Activated CD8-positive, alpha-beta T cell treated with anti-CD3 and anti-CD28 coated beads for 36 hours (primary cell): Measurements from ENCODE around the gene FRMD5. TPM values are rescaled to one million over a fixed set of nuclear protein-coding genes. Genes with fewer than 3 reads are reported as not detected.

ENCODE experiments used
- ATAC-seq: fragments of 200-7000 bp; cut with Tn5 transposase; one replicate; pipeline ENCODE4 v1.10.0; 2021; ENCODE audit warnings: mild to moderate bottlenecking, moderate library complexity
- CTCF ChIA-PET: fragments of 350-600 bp; sonication (Branson Sonifier 250); formaldehyde crosslinking; loops from one replicate; lab custom pipeline; 2021; ENCODE audit warnings: antibody characterized with exemption; lab: Charles Lee
- POLR2A ChIA-PET: fragments of 350-600 bp; sonication (Branson Sonifier 250); formaldehyde crosslinking; loops from one replicate; lab custom pipeline; 2021; ENCODE audit warnings: antibody characterized with exemption; lab: Charles Lee
- DNase-seq: peaks from one replicate; pipeline ENCODE4 v3.0.0-alpha.2; 2020
- H3K27ac Mint-ChIP-seq: one replicate; pipeline ENCODE4 v1.8.0; 2021; ENCODE audit warnings: mild to moderate bottlenecking, mixed read lengths
- H3K27me3 Mint-ChIP-seq: one replicate; pipeline ENCODE4 v1.8.0; 2021; ENCODE audit warnings: mixed read lengths
- H3K36me3 Mint-ChIP-seq: one replicate; pipeline ENCODE4 v1.8.0; 2021; ENCODE audit warnings: low read depth, mixed read lengths
- H3K4me1 Mint-ChIP-seq: one replicate; pipeline ENCODE4 v1.8.0; 2021; ENCODE audit warnings: low read depth, mixed read lengths
- H3K4me3 Mint-ChIP-seq: one replicate; pipeline ENCODE4 v1.8.0; 2021; ENCODE audit warnings: mild to moderate bottlenecking, moderate library complexity, mixed read lengths
- H3K9me3 Mint-ChIP-seq: one replicate; pipeline ENCODE4 v1.8.0; 2021; ENCODE audit warnings: mixed read lengths
- intact Hi-C: fragments of 100-400 bp; cut with micrococcal nuclease; formaldehyde crosslinking; loops from one replicate; pipeline ENCODE4 v1.10.0; 2022
- total RNA-seq, 2 experiments: library from RNA; stranded (reverse); gene quantifications; one replicate each; pipeline ENCODE4 v1.2.3, GENCODE V29; 2021
- TF ChIP-seq, protein P1 (sequence below): fragments of 200-600 bp; IDR thresholded peaks from one replicate; pipeline ENCODE4 v1.8.0; 2022; ENCODE audit warnings: antibody characterized with exemption, mild to moderate bottlenecking

FRMD5 gene
- total RNA-seq, 2 experiments from 2014 or later = 0.23 to 0.25 TPM

DNA sequence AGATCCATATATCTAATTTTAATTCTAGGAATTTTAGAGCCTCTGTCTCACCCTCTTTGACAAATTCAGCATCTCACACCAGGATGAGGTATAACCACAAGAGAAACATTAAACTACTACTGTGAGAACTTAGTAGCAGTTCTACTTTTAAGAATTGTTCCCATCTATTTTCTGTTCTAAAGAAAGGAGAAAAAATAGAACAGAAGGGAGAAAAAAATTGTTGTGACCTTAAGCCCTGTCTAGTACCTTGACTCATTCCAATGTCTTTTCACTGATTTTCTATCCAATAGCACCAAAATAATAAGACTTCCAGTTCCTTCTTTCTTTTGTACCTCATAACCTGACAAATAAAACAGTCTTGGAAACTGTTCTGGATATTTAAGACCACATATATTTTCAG, 37.0 kb downstream of the FRMD5 start:
- intact Hi-C loops = no loop called here
- ATAC-seq (no peak), DNase-seq (no peak)
- Mint-ChIP-seq H3K9me3 (no peaks in the 10 kb centered on the region), H3K4me1 (no peaks in the 10 kb centered on the region), H3K4me3 (no peak overlapping the region), H3K27me3 (peaks cover 24% of the 10 kb centered on the region), H3K27ac (no peak overlapping the region), H3K36me3 (no peaks in the 10 kb centered on the region)
- CTCF ChIA-PET = no interaction called here
- POLR2A ChIA-PET = no interaction called here
- TF ChIP-seq, protein P1, sequence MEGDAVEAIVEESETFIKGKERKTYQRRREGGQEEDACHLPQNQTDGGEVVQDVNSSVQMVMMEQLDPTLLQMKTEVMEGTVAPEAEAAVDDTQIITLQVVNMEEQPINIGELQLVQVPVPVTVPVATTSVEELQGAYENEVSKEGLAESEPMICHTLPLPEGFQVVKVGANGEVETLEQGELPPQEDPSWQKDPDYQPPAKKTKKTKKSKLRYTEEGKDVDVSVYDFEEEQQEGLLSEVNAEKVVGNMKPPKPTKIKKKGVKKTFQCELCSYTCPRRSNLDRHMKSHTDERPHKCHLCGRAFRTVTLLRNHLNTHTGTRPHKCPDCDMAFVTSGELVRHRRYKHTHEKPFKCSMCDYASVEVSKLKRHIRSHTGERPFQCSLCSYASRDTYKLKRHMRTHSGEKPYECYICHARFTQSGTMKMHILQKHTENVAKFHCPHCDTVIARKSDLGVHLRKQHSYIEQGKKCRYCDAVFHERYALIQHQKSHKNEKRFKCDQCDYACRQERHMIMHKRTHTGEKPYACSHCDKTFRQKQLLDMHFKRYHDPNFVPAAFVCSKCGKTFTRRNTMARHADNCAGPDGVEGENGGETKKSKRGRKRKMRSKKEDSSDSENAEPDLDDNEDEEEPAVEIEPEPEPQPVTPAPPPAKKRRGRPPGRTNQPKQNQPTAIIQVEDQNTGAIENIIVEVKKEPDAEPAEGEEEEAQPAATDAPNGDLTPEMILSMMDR = no peak

DNA sequence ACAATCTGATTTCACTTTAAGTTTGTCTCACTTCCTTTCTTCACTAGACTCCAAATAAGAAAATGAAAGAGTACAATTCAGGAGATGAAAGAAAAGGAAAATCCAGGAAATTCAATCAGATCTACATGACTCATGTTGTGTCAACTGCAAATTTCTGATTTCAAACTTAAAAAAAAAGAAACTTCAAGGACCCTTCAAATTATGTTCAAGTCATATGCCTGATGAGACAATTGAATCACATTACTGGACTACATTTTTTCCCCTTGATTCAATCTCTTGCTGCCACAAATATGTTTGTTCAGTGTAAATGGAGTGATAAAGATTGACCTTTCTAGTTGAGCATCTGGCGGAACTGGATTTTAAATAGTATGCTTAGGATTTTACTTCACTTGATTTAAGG, 37.4 kb downstream of the FRMD5 start:
- ChIA-PET POLR2A (no interaction called here), CTCF (no interaction called here)
- Mint-ChIP-seq H3K27me3 (peaks cover 23% of the 10 kb centered on the region), H3K27ac (no peak overlapping the region), H3K4me3 (no peak overlapping the region), H3K4me1 (no peaks in the 10 kb centered on the region), H3K9me3 (no peaks in the 10 kb centered on the region), H3K36me3 (no peaks in the 10 kb centered on the region)
- intact Hi-C loops = no loop called here
- DNase-seq (no peak), ATAC-seq (no peak)
- TF ChIP-seq, protein P1 = no peak

DNA sequence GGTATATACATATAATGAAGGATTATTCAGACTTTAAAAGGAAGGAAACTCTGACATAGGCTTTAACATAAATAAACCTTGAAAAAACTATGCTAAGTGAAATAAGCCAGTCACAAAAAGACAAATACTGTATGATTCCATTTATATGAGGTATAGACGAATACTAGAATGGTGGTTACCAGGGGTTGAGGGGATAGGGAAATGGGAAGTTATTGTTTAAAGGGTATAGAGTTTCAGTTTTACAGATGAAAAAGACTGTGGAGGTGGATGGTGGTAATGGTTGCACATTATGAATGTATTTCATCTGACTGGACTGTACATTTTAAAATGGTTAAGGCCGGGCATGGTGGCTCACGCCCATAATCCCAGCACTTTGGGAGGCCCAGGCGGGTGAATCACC, 41.7 kb downstream of the FRMD5 start:
- TF ChIP-seq, protein P1 = no peak
- DNase-seq = no peak
- no peak for ATAC-seq
- Mint-ChIP-seq H3K27ac (no peak overlapping the region), H3K9me3 (no peaks in the 10 kb centered on the region), H3K36me3 (no peaks in the 10 kb centered on the region), H3K4me1 (no peaks in the 10 kb centered on the region), H3K27me3 (peaks cover 14% of the 10 kb centered on the region), H3K4me3 (no peak overlapping the region)
- intact Hi-C loops = no loop called here
- CTCF ChIA-PET = no interaction called here
- POLR2A ChIA-PET = no interaction called here

DNA sequence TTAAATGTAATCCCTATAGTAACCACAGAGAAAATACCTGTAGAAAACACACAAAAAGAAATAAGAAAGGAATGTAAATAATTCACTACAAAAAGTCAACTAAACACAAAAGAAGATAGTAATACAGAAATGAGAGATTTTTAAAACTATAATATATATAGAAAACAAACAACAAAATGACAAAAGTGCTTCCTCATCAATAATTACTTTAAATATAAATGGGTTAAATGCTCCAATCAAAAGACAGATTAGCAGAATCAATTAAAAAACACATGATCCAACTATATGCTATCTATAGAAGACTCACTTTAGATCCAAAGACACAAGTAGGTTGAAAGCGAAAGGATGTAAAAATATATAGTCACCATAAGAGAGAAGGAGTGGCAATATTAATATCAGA, 45.8 kb downstream of the FRMD5 start:
- ChIA-PET POLR2A (no interaction called here), CTCF (no interaction called here)
- DNase-seq = no peak
- Mint-ChIP-seq H3K4me1 (no peaks in the 10 kb centered on the region), H3K27me3 (peaks cover 17% of the 10 kb centered on the region), H3K4me3 (no peak overlapping the region), H3K9me3 (no peaks in the 10 kb centered on the region), H3K27ac (no peak overlapping the region), H3K36me3 (no peaks in the 10 kb centered on the region)
- TF ChIP-seq, protein P1 = no peak
- intact Hi-C loops = no loop called here
- ATAC-seq = no peak

DNA sequence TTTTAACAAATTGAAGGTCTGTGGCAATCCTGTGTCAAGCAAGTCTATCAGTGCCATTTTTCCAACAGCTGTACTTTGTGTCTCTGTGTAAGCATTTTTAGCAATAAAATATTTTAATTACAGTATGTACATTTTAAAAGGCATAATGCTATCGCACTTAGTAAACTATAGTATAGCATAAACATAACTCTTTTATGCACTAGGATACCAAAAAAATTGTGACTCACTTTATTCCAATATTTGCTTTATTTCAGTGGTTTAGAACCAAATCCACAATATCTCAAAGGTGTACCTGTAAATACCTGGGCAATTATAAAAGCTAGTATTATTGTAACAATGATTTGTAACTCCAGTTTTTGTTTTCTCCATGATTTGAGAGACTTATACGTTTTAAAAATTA, 46.5 kb downstream of the FRMD5 start:
- TF ChIP-seq, protein P1 = no peak
- Mint-ChIP-seq H3K27ac (no peak overlapping the region), H3K9me3 (no peaks in the 10 kb centered on the region), H3K27me3 (peaks cover 17% of the 10 kb centered on the region), H3K4me1 (no peaks in the 10 kb centered on the region), H3K36me3 (no peaks in the 10 kb centered on the region), H3K4me3 (no peak overlapping the region)
- POLR2A ChIA-PET = no interaction called here
- intact Hi-C loops = no loop called here
- CTCF ChIA-PET = no interaction called here
- ATAC-seq = no peak
- DNase-seq = no peak
